ENCODE measurements around the gene OAT. TPM values are rescaled to one million over a fixed set of nuclear protein-coding genes. Genes with fewer than 3 reads are reported as not detected.

Gene OAT
- total RNA-seq, 1 experiment from 2014 or later = 53.0 TPM

GRCh38 chr10:124385627-124386185 lies 33.0 kb downstream of the OAT start:
- TF ChIP-seq, protein P1, sequence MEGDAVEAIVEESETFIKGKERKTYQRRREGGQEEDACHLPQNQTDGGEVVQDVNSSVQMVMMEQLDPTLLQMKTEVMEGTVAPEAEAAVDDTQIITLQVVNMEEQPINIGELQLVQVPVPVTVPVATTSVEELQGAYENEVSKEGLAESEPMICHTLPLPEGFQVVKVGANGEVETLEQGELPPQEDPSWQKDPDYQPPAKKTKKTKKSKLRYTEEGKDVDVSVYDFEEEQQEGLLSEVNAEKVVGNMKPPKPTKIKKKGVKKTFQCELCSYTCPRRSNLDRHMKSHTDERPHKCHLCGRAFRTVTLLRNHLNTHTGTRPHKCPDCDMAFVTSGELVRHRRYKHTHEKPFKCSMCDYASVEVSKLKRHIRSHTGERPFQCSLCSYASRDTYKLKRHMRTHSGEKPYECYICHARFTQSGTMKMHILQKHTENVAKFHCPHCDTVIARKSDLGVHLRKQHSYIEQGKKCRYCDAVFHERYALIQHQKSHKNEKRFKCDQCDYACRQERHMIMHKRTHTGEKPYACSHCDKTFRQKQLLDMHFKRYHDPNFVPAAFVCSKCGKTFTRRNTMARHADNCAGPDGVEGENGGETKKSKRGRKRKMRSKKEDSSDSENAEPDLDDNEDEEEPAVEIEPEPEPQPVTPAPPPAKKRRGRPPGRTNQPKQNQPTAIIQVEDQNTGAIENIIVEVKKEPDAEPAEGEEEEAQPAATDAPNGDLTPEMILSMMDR (IDR thresholded peaks at IDR 0.05; ENCODE audit: unreplicated experiment) = no peak
- CTCF ChIA-PET = interaction anchor here (0.6 kb wide), 1 partner anchor 831 kb away, joined by 7 read pairs; no protein-coding TSS in a partner anchor
- H3K27me3 Mint-ChIP-seq (ENCODE audit: unreplicated experiment) = peaks cover 11% of the 10 kb centered on the region
- intact Hi-C loops (cut with micrococcal nuclease; ENCODE audit: unreplicated experiment) = loop anchor here (10.0 kb wide), 1 partner anchor 291 kb away; the partner anchor contains the start of gene CHST15
- H3K9me3 Mint-ChIP-seq (ENCODE audit: low read depth, unreplicated experiment) = no peaks in the 10 kb centered on the region
- no peak for DNase-seq
- BruUV-seq (replicated peaks) = no TSS peak
- no peaks in the 10 kb centered on the region for H3K36me3 Mint-ChIP-seq (ENCODE audit: insufficient read depth, unreplicated experiment)
- no peak overlapping the region for H3K4me3 Mint-ChIP-seq (ENCODE audit: low read depth, unreplicated experiment)
- H3K27ac Mint-ChIP-seq (ENCODE audit: unreplicated experiment) = no peak overlapping the region
- no peaks in the 10 kb centered on the region for H3K4me1 Mint-ChIP-seq (ENCODE audit: low read depth, unreplicated experiment)

GRCh38 chr10:124384591-124385190 lies 34.0 kb downstream of the OAT start:
- H3K36me3 Mint-ChIP-seq (ENCODE audit: insufficient read depth, unreplicated experiment) = no peaks in the 10 kb centered on the region
- H3K4me1 Mint-ChIP-seq (ENCODE audit: low read depth, unreplicated experiment) = no peaks in the 10 kb centered on the region
- CTCF ChIA-PET = interaction anchor here (0.6 kb wide), 1 partner anchor 830 kb away, joined by 7 read pairs; no protein-coding TSS in a partner anchor
- BruUV-seq (replicated peaks) = no TSS peak
- TF ChIP-seq, protein P1 (IDR thresholded peaks at IDR 0.05; ENCODE audit: unreplicated experiment) = no peak
- no peak overlapping the region for H3K4me3 Mint-ChIP-seq (ENCODE audit: low read depth, unreplicated experiment)
- intact Hi-C loops (cut with micrococcal nuclease; ENCODE audit: unreplicated experiment) = loop anchor here (10.0 kb wide), 1 partner anchor 290 kb away; the partner anchor contains the start of gene CHST15
- no peak overlapping the region for H3K27ac Mint-ChIP-seq (ENCODE audit: unreplicated experiment)
- DNase-seq = no peak
- no peaks in the 10 kb centered on the region for H3K9me3 Mint-ChIP-seq (ENCODE audit: low read depth, unreplicated experiment)
- H3K27me3 Mint-ChIP-seq (ENCODE audit: unreplicated experiment) = peaks cover 21% of the 10 kb centered on the region

GRCh38 chr10:124384172-124384571 lies 34.6 kb downstream of the OAT start:
- DNase-seq = no peak
- intact Hi-C loops (cut with micrococcal nuclease; ENCODE audit: unreplicated experiment) = loop anchor here (10.0 kb wide), 1 partner anchor 289 kb away; the partner anchor contains the start of gene CHST15
- H3K9me3 Mint-ChIP-seq (ENCODE audit: low read depth, unreplicated experiment) = no peaks in the 10 kb centered on the region
- no peak overlapping the region for H3K27ac Mint-ChIP-seq (ENCODE audit: unreplicated experiment)
- H3K4me3 Mint-ChIP-seq (ENCODE audit: low read depth, unreplicated experiment) = no peak overlapping the region
- CTCF ChIA-PET = interaction anchor here (0.8 kb wide), 1 partner anchor 388 kb away, joined by 3 read pairs; no protein-coding TSS in a partner anchor
- H3K4me1 Mint-ChIP-seq (ENCODE audit: low read depth, unreplicated experiment) = no peaks in the 10 kb centered on the region
- TF ChIP-seq, protein P1 (IDR thresholded peaks at IDR 0.05; ENCODE audit: unreplicated experiment) = no peak
- no TSS peak for BruUV-seq (replicated peaks)
- peaks cover 22% of the 10 kb centered on the region for H3K27me3 Mint-ChIP-seq (ENCODE audit: unreplicated experiment)
- no peaks in the 10 kb centered on the region for H3K36me3 Mint-ChIP-seq (ENCODE audit: insufficient read depth, unreplicated experiment)

DNA sequence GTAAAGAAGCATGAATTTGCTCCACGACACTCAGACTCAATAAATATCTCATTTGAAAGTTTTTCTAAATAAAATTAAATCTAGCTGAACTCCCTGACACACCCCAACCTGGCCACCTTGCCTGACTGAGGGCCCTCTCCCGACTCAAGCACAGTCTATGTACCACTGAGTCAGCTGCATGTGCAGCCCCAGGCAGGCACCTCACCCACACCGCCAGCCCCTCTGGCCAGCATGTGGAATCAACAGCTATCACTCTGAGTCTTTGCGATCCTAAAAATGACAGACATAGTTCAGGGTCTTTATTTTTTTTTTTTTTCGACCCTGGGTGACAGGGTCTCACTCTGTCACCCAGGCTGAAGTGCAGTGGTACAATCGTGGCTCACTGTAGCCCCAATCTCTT lies 35.2 kb downstream of the OAT start:
- TF ChIP-seq, protein P1 (IDR thresholded peaks at IDR 0.05; ENCODE audit: unreplicated experiment) = no peak
- Mint-ChIP-seq H3K4me3 (ENCODE audit: low read depth, unreplicated experiment) (no peak overlapping the region), H3K36me3 (ENCODE audit: insufficient read depth, unreplicated experiment) (no peaks in the 10 kb centered on the region), H3K27me3 (ENCODE audit: unreplicated experiment) (peaks cover 22% of the 10 kb centered on the region), H3K27ac (ENCODE audit: unreplicated experiment) (no peak overlapping the region), H3K9me3 (ENCODE audit: low read depth, unreplicated experiment) (no peaks in the 10 kb centered on the region), H3K4me1 (ENCODE audit: low read depth, unreplicated experiment) (no peaks in the 10 kb centered on the region)
- DNase-seq = no peak
- intact Hi-C loops (cut with micrococcal nuclease; ENCODE audit: unreplicated experiment) = loop anchor here (10.0 kb wide), 1 partner anchor 289 kb away; the partner anchor contains the start of gene CHST15
- BruUV-seq (replicated peaks) = no TSS peak
- CTCF ChIA-PET = interaction anchor here (0.7 to 0.8 kb wide), 2 partner anchors 121 to 387 kb away, joined by 3 to 5 read pairs; no protein-coding TSS in a partner anchor
